Fibroblast of skin of left quadriceps (primary cell): ENCODE data around the gene PARP12.

Experiments used
- DNase-seq, 2 experiments: peaks; one replicate each; pipeline ENCODE4 v3.0.0-alpha.2; 2013; ENCODE audit warnings: low read depth in 2 of 2

The PARP12 gene

GRCh38 chr7:139991911-139992310 is 70.8 kb downstream of the PARP12 start:
- no peak for DNase-seq

- no peak for DNase-seq
Measured at GRCh38 chr7:139991269-139991666, 71.5 kb downstream of the PARP12 start.

GRCh38 chr7:139990571-139991268 is 72.0 kb downstream of the PARP12 start:
- no peak for DNase-seq

- no peak for DNase-seq
Measured at GRCh38 chr7:139990142-139990535, 72.6 kb downstream of the PARP12 start.

GRCh38 chr7:139989366-139990141 is 73.2 kb downstream of the PARP12 start:
- DNase-seq: no peak

GRCh38 chr7:139987691-139988516 is 74.8 kb downstream of the PARP12 start:
- DNase-seq: no peak

- no peak for DNase-seq
Measured at GRCh38 chr7:139985811-139986210, 76.9 kb downstream of the PARP12 start.

- DNase-seq: no peak
Measured at GRCh38 chr7:139984642-139985539, 77.9 kb downstream of the PARP12 start.

- no peak for DNase-seq
Measured at GRCh38 chr7:139982927-139983920, 79.5 kb downstream of the PARP12 start.

- DNase-seq: no peak
Measured at GRCh38 chr7:139981511-139981895, 81.2 kb downstream of the PARP12 start.

- no peak for DNase-seq
Measured at GRCh38 chr7:139976838-139977656, 85.7 kb downstream of the PARP12 start.

- no peak for DNase-seq
Measured at GRCh38 chr7:139976055-139976837, 86.5 kb downstream of the PARP12 start.

GRCh38 chr7:139974179-139974811 is 88.5 kb downstream of the PARP12 start:
- no peak for DNase-seq
